Smooth muscle cell (in vitro differentiated cells): ENCODE data around the gene PREX1. TPM values are rescaled to one million over a fixed set of nuclear protein-coding genes. Genes with fewer than 3 reads are reported as not detected.
A peak's percentile ranks its signal among the peaks of the same experiment; 100 is the strongest.

Source experiments
- DNase-seq: peaks from one replicate; lab custom pipeline; 2025; ENCODE audit not compliant: unreplicated experiment; lab: John Stamatoyannopoulos, UW
- H2AFZ ChIP-seq: fragments of 200-600 bp; sonication (generic); 2 replicates; pipeline ENCODE4 v1.6.0; 2016; ENCODE audit warnings: antibody characterized with exemption, low read depth, mild to moderate bottlenecking
- H3F3A ChIP-seq: fragments of 200-600 bp; sonication (generic); 2 replicates; pipeline ENCODE4 v1.6.0; 2017; ENCODE audit warnings: antibody characterized with exemption, low read depth
- H3K27ac ChIP-seq: fragments of 200-600 bp; sonication (generic); 2 replicates; pipeline ENCODE4 v1.5.1; 2016; ENCODE audit warnings: low read depth, mild to moderate bottlenecking
- H3K27me3 ChIP-seq: fragments of 200-600 bp; sonication (generic); 2 replicates; pipeline ENCODE4 v1.6.1; 2016; ENCODE audit warnings: low read depth, mild to moderate bottlenecking
- H3K36me3 ChIP-seq: fragments of 200-600 bp; sonication (generic); 2 replicates; pipeline ENCODE4 v1.5.1; 2016; ENCODE audit warnings: low read depth
- H3K4me1 ChIP-seq: fragments of 200-600 bp; sonication (generic); 2 replicates; pipeline ENCODE4 v1.5.1; 2016; ENCODE audit warnings: low read depth
- H3K4me2 ChIP-seq: fragments of 200-600 bp; sonication (generic); 2 replicates; pipeline ENCODE4 v1.6.0; 2016; ENCODE audit warnings: mild to moderate bottlenecking
- H3K4me3 ChIP-seq: fragments of 200-600 bp; sonication (generic); 2 replicates; pipeline ENCODE4 v1.5.1; 2016; ENCODE audit warnings: mild to moderate bottlenecking
- H3K79me2 ChIP-seq: fragments of 200-600 bp; sonication (generic); 2 replicates; pipeline ENCODE4 v1.6.0; 2016; ENCODE audit warnings: low read depth, mild to moderate bottlenecking
- H3K9ac ChIP-seq: fragments of 200-600 bp; sonication (generic); 2 replicates; pipeline ENCODE4 v1.6.0; 2016; ENCODE audit warnings: low read depth
- H3K9me3 ChIP-seq: fragments of 200-600 bp; sonication (generic); replicated peaks from 2 replicates; pipeline ENCODE4 v1.5.1; 2016; ENCODE audit warnings: low read depth
- H4K20me1 ChIP-seq: fragments of 200-600 bp; sonication (generic); 2 replicates; pipeline ENCODE4 v1.6.0; 2016; ENCODE audit warnings: low read depth
- WGBS: methylation state at CpG from one replicate; pipeline ENCODE4 v1.1.7; 2016; ENCODE audit warnings: low lambda C conversion rate; 5-methylcytosine and 5-hydroxymethylcytosine counted together
- polyA plus RNA-seq: library from polyadenylated mRNA; unstranded; fragments of >200 nt; fragmentation: Nextera tagmentation; extraction: Ambion mirVana; gene quantifications from 2 replicates; pipeline ENCODE4 v1.2.1, GENCODE V29; 2016
- total RNA-seq: library from RNA; depleted of rRNA; stranded (reverse); fragments of >200 nt; gene quantifications from 2 replicates; pipeline ENCODE4 v1.2.3, GENCODE V29; 2014
- TF ChIP-seq, protein P1 (sequence below): fragments of 200-600 bp; sonication (generic); IDR thresholded peaks from 2 replicates; pipeline ENCODE4 v1.5.1; 2017; ENCODE audit warnings: borderline replicate concordance, mild to moderate bottlenecking, antibody characterized with exemption; ENCODE audit not compliant: insufficient read depth, poor library complexity, severe bottlenecking

Gene PREX1
- total and polyA plus RNA-seq, 2 experiments from 2014 or later = 0.04 to 0.30 TPM

DNA sequence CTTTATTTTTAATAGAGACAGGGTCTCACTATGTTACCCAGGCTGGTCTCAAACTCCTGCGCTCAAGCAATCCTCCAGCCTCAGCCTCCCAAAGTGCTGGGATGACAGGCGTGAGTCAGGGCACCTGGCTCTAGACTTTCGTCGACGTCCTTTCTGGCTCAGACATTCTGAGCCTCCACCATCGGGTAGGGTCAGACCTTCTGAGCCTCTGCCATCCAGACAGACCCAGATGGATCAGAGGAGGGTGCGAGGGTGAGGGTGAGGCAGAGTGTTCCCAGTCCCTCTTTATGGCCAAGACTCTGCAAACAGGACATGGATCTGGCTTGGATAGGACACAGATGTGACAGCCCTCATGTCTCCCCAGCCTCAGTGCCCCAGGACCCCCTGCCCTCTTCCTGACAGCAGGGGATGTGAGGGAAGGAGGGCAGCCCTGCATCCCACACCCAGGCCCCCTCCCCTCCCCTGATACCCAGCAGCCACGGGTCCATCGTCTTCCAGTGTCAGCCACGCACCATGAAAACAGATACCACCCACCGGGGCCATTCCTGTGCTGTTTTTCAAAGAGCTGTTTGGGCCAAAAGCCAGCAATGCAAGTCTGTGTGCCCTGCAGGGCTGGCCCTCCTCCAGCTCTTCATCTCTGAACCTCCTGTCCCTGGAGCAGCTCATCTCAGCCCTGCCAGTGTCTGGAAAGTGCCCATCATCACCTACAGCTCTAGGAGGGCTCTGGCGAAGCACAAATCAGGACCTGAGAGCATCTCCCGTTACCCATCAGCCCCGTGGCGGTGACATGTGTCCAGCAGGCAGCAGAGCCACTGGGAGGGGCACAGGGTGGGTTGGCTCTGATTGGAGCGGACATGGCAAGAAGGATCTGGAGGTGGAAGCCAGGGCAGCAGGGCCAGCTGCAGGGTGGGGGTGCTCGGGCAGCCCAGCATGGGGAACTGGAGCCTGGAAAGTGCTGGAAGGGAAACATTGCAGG is 208.4 kb downstream of the PREX1 start:
- Histone ChIP-seq H3K79me2 (no peaks in the 10 kb centered on the region), H3K27me3 (no peaks in the 10 kb centered on the region), H3F3A (no peaks in the 10 kb centered on the region), H3K27ac (no peak overlapping the region), H3K4me1 (no peaks in the 10 kb centered on the region), H3K36me3 (no peaks in the 10 kb centered on the region), H3K9me3 (no peaks in the 10 kb centered on the region), H3K4me3 (no peak overlapping the region), H4K20me1 (no peaks in the 10 kb centered on the region), H2AFZ (no peak overlapping the region), H3K9ac (no peak overlapping the region), H3K4me2 (no peak overlapping the region)
- WGBS = 66% methylated on average over 17 of the region's 17 CpGs
- TF ChIP-seq, protein P1, sequence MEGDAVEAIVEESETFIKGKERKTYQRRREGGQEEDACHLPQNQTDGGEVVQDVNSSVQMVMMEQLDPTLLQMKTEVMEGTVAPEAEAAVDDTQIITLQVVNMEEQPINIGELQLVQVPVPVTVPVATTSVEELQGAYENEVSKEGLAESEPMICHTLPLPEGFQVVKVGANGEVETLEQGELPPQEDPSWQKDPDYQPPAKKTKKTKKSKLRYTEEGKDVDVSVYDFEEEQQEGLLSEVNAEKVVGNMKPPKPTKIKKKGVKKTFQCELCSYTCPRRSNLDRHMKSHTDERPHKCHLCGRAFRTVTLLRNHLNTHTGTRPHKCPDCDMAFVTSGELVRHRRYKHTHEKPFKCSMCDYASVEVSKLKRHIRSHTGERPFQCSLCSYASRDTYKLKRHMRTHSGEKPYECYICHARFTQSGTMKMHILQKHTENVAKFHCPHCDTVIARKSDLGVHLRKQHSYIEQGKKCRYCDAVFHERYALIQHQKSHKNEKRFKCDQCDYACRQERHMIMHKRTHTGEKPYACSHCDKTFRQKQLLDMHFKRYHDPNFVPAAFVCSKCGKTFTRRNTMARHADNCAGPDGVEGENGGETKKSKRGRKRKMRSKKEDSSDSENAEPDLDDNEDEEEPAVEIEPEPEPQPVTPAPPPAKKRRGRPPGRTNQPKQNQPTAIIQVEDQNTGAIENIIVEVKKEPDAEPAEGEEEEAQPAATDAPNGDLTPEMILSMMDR = no peak
- peak; percentile 31 for DNase-seq

DNA sequence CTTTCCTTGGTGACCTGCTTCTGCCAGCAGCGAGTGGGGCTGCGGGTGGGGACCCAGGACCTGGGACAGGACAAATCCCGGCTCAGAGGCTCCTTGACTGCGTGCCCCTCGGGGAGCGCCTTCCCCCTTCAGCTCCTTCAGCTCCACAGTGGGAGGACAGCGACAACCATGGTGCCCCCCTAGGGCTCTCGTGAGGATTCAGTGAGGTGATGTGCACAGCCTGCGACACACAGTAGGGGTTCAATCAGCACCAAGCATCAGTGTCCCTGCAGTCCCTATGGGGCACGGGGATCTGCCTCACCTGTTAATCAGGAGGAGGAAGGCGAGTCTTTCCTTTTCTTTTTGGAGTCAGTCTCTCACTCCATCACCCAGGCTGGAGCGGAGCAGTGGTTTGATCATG is 209.2 kb downstream of the PREX1 start:
- no peaks in the 10 kb centered on the region for H3K4me1 ChIP-seq
- H3K9me3 ChIP-seq = no peaks in the 10 kb centered on the region
- H3K36me3 ChIP-seq = no peaks in the 10 kb centered on the region
- no peaks in the 10 kb centered on the region for H3K27me3 ChIP-seq
- no peak overlapping the region for H3K4me2 ChIP-seq
- no peak overlapping the region for H3K9ac ChIP-seq
- no peak overlapping the region for H3K27ac ChIP-seq
- H2AFZ ChIP-seq = no peak overlapping the region
- 89% methylated on average over 12 of the region's 12 CpGs for WGBS
- H3K79me2 ChIP-seq = no peaks in the 10 kb centered on the region
- H3K4me3 ChIP-seq = no peak overlapping the region
- TF ChIP-seq, protein P1 = no peak
- DNase-seq = no peak
- no peaks in the 10 kb centered on the region for H4K20me1 ChIP-seq
- H3F3A ChIP-seq = no peaks in the 10 kb centered on the region

DNA sequence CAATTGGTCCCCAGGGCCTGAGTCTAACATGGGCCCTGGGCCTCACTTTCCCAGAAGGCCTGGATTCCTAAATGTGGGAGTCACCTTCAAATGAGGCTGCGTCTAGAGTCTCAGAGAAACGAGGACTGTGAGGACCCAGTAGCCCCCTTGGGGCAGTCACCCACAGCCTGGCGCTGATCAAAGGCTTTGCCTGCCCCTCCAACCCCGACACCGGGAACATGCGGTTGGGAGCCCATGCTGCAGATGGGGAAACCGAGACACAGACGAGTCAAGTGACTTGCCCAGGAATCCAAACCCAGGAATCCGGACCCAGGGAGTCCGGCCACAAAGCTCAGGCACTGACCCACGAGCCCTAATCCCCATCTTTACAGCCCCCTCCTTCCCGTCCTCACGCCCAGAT is 209.7 kb downstream of the PREX1 start:
- Histone ChIP-seq H3K9me3 (no peaks in the 10 kb centered on the region), H3K36me3 (no peaks in the 10 kb centered on the region), H3F3A (no peaks in the 10 kb centered on the region), H3K27ac (no peak overlapping the region), H2AFZ (no peak overlapping the region), H3K9ac (no peak overlapping the region), H3K79me2 (no peaks in the 10 kb centered on the region), H3K4me2 (no peak overlapping the region), H3K4me3 (no peak overlapping the region), H3K27me3 (no peaks in the 10 kb centered on the region), H4K20me1 (no peaks in the 10 kb centered on the region), H3K4me1 (no peaks in the 10 kb centered on the region)
- DNase-seq = no peak
- TF ChIP-seq, protein P1 = no peak
- 90% methylated on average over 13 of the region's 13 CpGs for WGBS
